Measurements from ENCODE around the gene PARVB. TPM values are rescaled to one million over a fixed set of nuclear protein-coding genes. Genes with fewer than 3 reads are reported as not detected.

The PARVB gene
- total RNA-seq, 5 donors from 2014 or later (not counting 1 experiment from before 2014, with no cell fraction given) = 5.9 to 13.8 (median 8.2) TPM

DNA sequence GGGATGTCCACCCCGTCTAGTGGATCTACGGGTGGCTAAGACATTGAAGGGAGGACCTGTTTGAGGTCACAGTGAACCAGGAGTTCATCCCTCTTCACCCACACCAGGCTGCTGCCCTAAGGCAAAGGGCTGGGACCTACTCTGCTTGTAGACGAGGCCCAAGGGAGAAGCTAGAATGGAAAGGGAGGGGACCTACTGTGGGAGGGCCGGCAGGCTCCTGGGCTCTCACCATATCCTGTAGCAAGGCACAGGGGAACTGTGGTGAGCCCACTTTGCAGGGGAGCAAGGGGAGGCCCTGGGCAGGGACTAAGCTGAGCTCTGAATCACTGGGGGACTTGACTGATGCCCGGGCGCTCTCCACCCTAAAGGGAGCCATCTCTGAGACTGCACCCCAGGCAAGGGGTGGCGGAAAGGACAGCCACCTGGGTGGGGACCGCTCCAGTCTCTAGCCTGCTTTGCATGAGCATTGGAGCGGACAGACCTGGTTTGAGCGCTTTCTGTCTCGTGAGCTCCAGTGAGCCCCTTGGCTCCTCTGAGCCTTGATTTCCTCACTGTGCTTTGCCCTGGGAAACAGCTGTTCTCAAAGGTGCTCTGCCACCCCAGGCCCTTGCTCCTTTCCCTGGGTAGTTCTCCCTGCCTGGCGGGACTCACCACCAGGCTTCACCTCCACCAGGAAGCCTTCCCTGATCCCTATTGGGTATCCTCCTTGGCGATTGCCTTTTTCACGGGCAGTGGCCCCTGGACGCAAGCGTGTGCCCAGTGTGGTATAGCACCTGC lies 180.8 kb downstream of the PARVB start:
- no peak overlapping the region for H3K4me3 Mint-ChIP-seq
- H3K27me3 Mint-ChIP-seq = no peaks in the 10 kb centered on the region
- POLR2A ChIA-PET = no interaction called here
- no peaks in the 10 kb centered on the region for H3K9me3 ChIP-seq
- 90% methylated on average over 14 of the region's 16 CpGs for WGBS (ENCODE audit: insufficient coverage)
- H3K4me1 Mint-ChIP-seq = peaks cover 9 to 17% (median 14%) of the 10 kb centered on the region in 3 donors
- CTCF ChIA-PET = no interaction called here
- H3K27ac ChIP-seq (ENCODE audit: low read length) = no peak overlapping the region
- no peak for ATAC-seq (replicated peaks in 1 of 4)
- no peak for DNase-seq
- H3K27ac Mint-ChIP-seq = no peak overlapping the region
- peaks cover 18 to 43% of the 10 kb centered on the region in 2 donors for H3K36me3 ChIP-seq (ENCODE audit: control insufficient read depth in 2 of 2, extremely low read depth in 1 of 2, insufficient read depth in 1 of 2, low read length in 1 of 2)
- H3K36me3 Mint-ChIP-seq = peaks cover 41% of the 10 kb centered on the region
- no peak overlapping the region for H3K4me3 ChIP-seq (ENCODE audit: control insufficient read depth in 1 of 2, extremely low read depth in 1 of 2, low read length in 1 of 2)
- H3K27me3 ChIP-seq (replicated peaks in 1 of 2; ENCODE audit: control insufficient read depth in 2 of 2, extremely low read depth in 1 of 2, insufficient read depth in 2 of 2, low read length in 1 of 2) = no peaks in the 10 kb centered on the region
- peaks cover 0 to 15% of the 10 kb centered on the region in 2 experiments for H3K4me1 ChIP-seq (ENCODE audit: control insufficient read depth in 1 of 2, extremely low read depth in 1 of 2, insufficient read depth in 2 of 2, low read length in 2 of 2)
- peaks cover 0 to 12% (median 11%) of the 10 kb centered on the region in 3 donors for H3K9me3 Mint-ChIP-seq

GRCh38 chr22:44205516-44206329 lies 181.6 kb downstream of the PARVB start:
- no peak for DNase-seq
- peaks cover 40% of the 10 kb centered on the region for H3K36me3 Mint-ChIP-seq
- 94% methylated on average over 16 of the region's 16 CpGs for WGBS (ENCODE audit: insufficient coverage)

GRCh38 chr22:44206330-44206645 lies 182.2 kb downstream of the PARVB start:
- H3K27ac Mint-ChIP-seq = no peak overlapping the region
- POLR2A ChIA-PET = no interaction called here
- H3K4me3 ChIP-seq (ENCODE audit: control insufficient read depth in 1 of 2, extremely low read depth in 1 of 2, low read length in 1 of 2) = no peak overlapping the region
- DNase-seq (no peak), ATAC-seq (replicated peaks in 1 of 4) (no peak)
- no peaks in the 10 kb centered on the region for H3K27me3 ChIP-seq (replicated peaks in 1 of 2; ENCODE audit: control insufficient read depth in 2 of 2, extremely low read depth in 1 of 2, insufficient read depth in 2 of 2, low read length in 1 of 2)
- 78% methylated on average over 5 of the region's 9 CpGs for WGBS (ENCODE audit: insufficient coverage)
- peaks cover 39% of the 10 kb centered on the region for H3K36me3 Mint-ChIP-seq
- CTCF ChIA-PET = no interaction called here
- H3K9me3 ChIP-seq = no peaks in the 10 kb centered on the region
- H3K4me1 ChIP-seq (ENCODE audit: control insufficient read depth in 1 of 2, extremely low read depth in 1 of 2, insufficient read depth in 2 of 2, low read length in 2 of 2) = peaks cover 0 to 4% of the 10 kb centered on the region in 2 experiments
- H3K9me3 Mint-ChIP-seq = peaks cover 0 to 16% (median 14%) of the 10 kb centered on the region in 3 donors
- no peak overlapping the region for H3K4me3 Mint-ChIP-seq
- H3K36me3 ChIP-seq (ENCODE audit: control insufficient read depth in 2 of 2, extremely low read depth in 1 of 2, insufficient read depth in 1 of 2, low read length in 1 of 2) = peaks cover 13 to 30% of the 10 kb centered on the region in 2 donors
- H3K4me1 Mint-ChIP-seq = peaks cover 2 to 14% (median 12%) of the 10 kb centered on the region in 3 donors
- no peak overlapping the region for H3K27ac ChIP-seq (ENCODE audit: low read length)
- no peaks in the 10 kb centered on the region for H3K27me3 Mint-ChIP-seq

More at GRCh38 chr22:44205516-44206329, 181.6 kb downstream of the PARVB start:
- H3K27me3 ChIP-seq (replicated peaks in 1 of 2; ENCODE audit: control insufficient read depth in 2 of 2, extremely low read depth in 1 of 2, insufficient read depth in 2 of 2, low read length in 1 of 2) = no peaks in the 10 kb centered on the region
- peaks cover 0 to 7% of the 10 kb centered on the region in 2 experiments for H3K4me1 ChIP-seq (ENCODE audit: control insufficient read depth in 1 of 2, extremely low read depth in 1 of 2, insufficient read depth in 2 of 2, low read length in 2 of 2)
- Mint-ChIP-seq H3K9me3 (peaks cover 0 to 16% (median 14%) of the 10 kb centered on the region in 3 donors), H3K4me1 (peaks cover 3 to 14% (median 12%) of the 10 kb centered on the region in 3 donors), H3K27ac (no peak overlapping the region), H3K4me3 (no peak overlapping the region), H3K27me3 (no peaks in the 10 kb centered on the region)
- no peaks in the 10 kb centered on the region for H3K9me3 ChIP-seq
- H3K27ac ChIP-seq (ENCODE audit: low read length) = no peak overlapping the region
- ChIA-PET POLR2A (no interaction called here), CTCF (no interaction called here)
- no peak for ATAC-seq (replicated peaks in 1 of 4)
- no peak overlapping the region for H3K4me3 ChIP-seq (ENCODE audit: control insufficient read depth in 1 of 2, extremely low read depth in 1 of 2, low read length in 1 of 2)
- peaks cover 15 to 35% of the 10 kb centered on the region in 2 donors for H3K36me3 ChIP-seq (ENCODE audit: control insufficient read depth in 2 of 2, extremely low read depth in 1 of 2, insufficient read depth in 1 of 2, low read length in 1 of 2)

GRCh38 chr22:44206696-44207095 lies 182.6 kb downstream of the PARVB start:
- DNase-seq (no peak), ATAC-seq (replicated peaks in 1 of 4) (no peak)
- H3K27me3 ChIP-seq (replicated peaks in 1 of 2; ENCODE audit: control insufficient read depth in 2 of 2, extremely low read depth in 1 of 2, insufficient read depth in 2 of 2, low read length in 1 of 2) = no peaks in the 10 kb centered on the region
- H3K4me1 Mint-ChIP-seq = peaks cover 2 to 14% (median 12%) of the 10 kb centered on the region in 3 donors
- CTCF ChIA-PET = no interaction called here
- H3K36me3 Mint-ChIP-seq = peaks cover 41% of the 10 kb centered on the region
- POLR2A ChIA-PET = no interaction called here
- no peaks in the 10 kb centered on the region for H3K27me3 Mint-ChIP-seq
- H3K4me1 ChIP-seq (ENCODE audit: control insufficient read depth in 1 of 2, extremely low read depth in 1 of 2, insufficient read depth in 2 of 2, low read length in 2 of 2) = peaks cover 0 to 4% of the 10 kb centered on the region in 2 experiments
- no peak overlapping the region for H3K4me3 ChIP-seq (ENCODE audit: control insufficient read depth in 1 of 2, extremely low read depth in 1 of 2, low read length in 1 of 2)
- H3K9me3 ChIP-seq = no peaks in the 10 kb centered on the region
- peaks cover 0 to 16% (median 14%) of the 10 kb centered on the region in 3 donors for H3K9me3 Mint-ChIP-seq
- 95% methylated on average over 7 of the region's 8 CpGs for WGBS (ENCODE audit: insufficient coverage)
- H3K4me3 Mint-ChIP-seq = no peak overlapping the region
- H3K27ac Mint-ChIP-seq = no peak overlapping the region
- H3K27ac ChIP-seq (ENCODE audit: low read length) = no peak overlapping the region
- peaks cover 9 to 26% of the 10 kb centered on the region in 2 donors for H3K36me3 ChIP-seq (ENCODE audit: control insufficient read depth in 2 of 2, extremely low read depth in 1 of 2, insufficient read depth in 1 of 2, low read length in 1 of 2)

- no peaks in the 10 kb centered on the region for H3K27me3 ChIP-seq (replicated peaks in 1 of 2; ENCODE audit: control insufficient read depth in 2 of 2, extremely low read depth in 1 of 2, insufficient read depth in 2 of 2, low read length in 1 of 2)
- H3K36me3 ChIP-seq (ENCODE audit: control insufficient read depth in 2 of 2, extremely low read depth in 1 of 2, insufficient read depth in 1 of 2, low read length in 1 of 2) = peaks cover 7 to 21% of the 10 kb centered on the region in 2 donors
- Mint-ChIP-seq H3K27me3 (no peaks in the 10 kb centered on the region), H3K27ac (peak overlapping the region in 1 of 2 donors; percentile 11), H3K36me3 (peaks cover 36% of the 10 kb centered on the region), H3K4me3 (no peak overlapping the region), H3K9me3 (peaks cover 0 to 16% (median 14%) of the 10 kb centered on the region in 3 donors), H3K4me1 (peaks cover 2 to 14% (median 12%) of the 10 kb centered on the region in 3 donors)
- ChIA-PET CTCF (no interaction called here), POLR2A (no interaction called here)
- H3K9me3 ChIP-seq = no peaks in the 10 kb centered on the region
- H3K27ac ChIP-seq (ENCODE audit: low read length) = no peak overlapping the region
- peaks cover 0 to 4% of the 10 kb centered on the region in 2 experiments for H3K4me1 ChIP-seq (ENCODE audit: control insufficient read depth in 1 of 2, extremely low read depth in 1 of 2, insufficient read depth in 2 of 2, low read length in 2 of 2)
- ATAC-seq (replicated peaks in 1 of 4) (no peak), DNase-seq (no peak)
- no peak overlapping the region for H3K4me3 ChIP-seq (ENCODE audit: control insufficient read depth in 1 of 2, extremely low read depth in 1 of 2, low read length in 1 of 2)
- WGBS (ENCODE audit: insufficient coverage) = 74% methylated on average over 6 of the region's 16 CpGs
These were observed 183.3 kb downstream of the PARVB start for GRCh38 chr22:44207173-44207980.

- CTCF ChIA-PET = no interaction called here
- peak overlapping the region in 1 of 2 donors; percentile 11 for H3K27ac Mint-ChIP-seq
- POLR2A ChIA-PET = no interaction called here
These were observed 183.8 kb downstream of the PARVB start for GRCh38 chr22:44207981-44208317.

More at GRCh38 chr22:44207981-44208317, 183.8 kb downstream of the PARVB start:
- no peaks in the 10 kb centered on the region for H3K27me3 ChIP-seq (replicated peaks in 1 of 2; ENCODE audit: control insufficient read depth in 2 of 2, extremely low read depth in 1 of 2, insufficient read depth in 2 of 2, low read length in 1 of 2)
- H3K4me1 ChIP-seq (ENCODE audit: control insufficient read depth in 1 of 2, extremely low read depth in 1 of 2, insufficient read depth in 2 of 2, low read length in 2 of 2) = peaks cover 0 to 4% of the 10 kb centered on the region in 2 experiments
- H3K36me3 ChIP-seq (ENCODE audit: control insufficient read depth in 2 of 2, extremely low read depth in 1 of 2, insufficient read depth in 1 of 2, low read length in 1 of 2) = peaks cover 3 to 21% of the 10 kb centered on the region in 2 donors
- H3K36me3 Mint-ChIP-seq = peaks cover 31% of the 10 kb centered on the region
- no peak overlapping the region for H3K4me3 Mint-ChIP-seq
- ATAC-seq (replicated peaks in 1 of 4) (no peak), DNase-seq (no peak)
- H3K9me3 Mint-ChIP-seq = peaks cover 0 to 16% (median 14%) of the 10 kb centered on the region in 3 donors
- H3K4me3 ChIP-seq (ENCODE audit: control insufficient read depth in 1 of 2, extremely low read depth in 1 of 2, low read length in 1 of 2) = no peak overlapping the region
- no peaks in the 10 kb centered on the region for H3K27me3 Mint-ChIP-seq
- H3K4me1 Mint-ChIP-seq = peaks cover under 1 to 12% (median 12%) of the 10 kb centered on the region in 3 donors
- 100% methylated on average over 1 of the region's 4 CpGs for WGBS (ENCODE audit: insufficient coverage)
- no peak overlapping the region for H3K27ac ChIP-seq (ENCODE audit: low read length)
- no peaks in the 10 kb centered on the region for H3K9me3 ChIP-seq

Measured in T-cell (primary cell).